WTC11 (cell line): ENCODE measurements around the gene ZMYND12. TPM values are rescaled to one million over a fixed set of nuclear protein-coding genes. Genes with fewer than 3 reads are reported as not detected.

Experiments
- ATAC-seq: fragments of 200-7000 bp; cut with Tn5 transposase; 2 replicates; pipeline ENCODE4 v1.10.0; 2021; ENCODE audit warnings: mild to moderate bottlenecking, moderate library complexity
- CTCF ChIA-PET: fragments of 300-600 bp; sonication (Branson Sonifier 250); formaldehyde crosslinking; loops from one replicate; lab custom pipeline; 2021; ENCODE audit warnings: antibody characterized with exemption; lab: Charles Lee
- POLR2A ChIA-PET: fragments of 350-600 bp; sonication (Branson Sonifier 250); formaldehyde crosslinking; loops from one replicate; lab custom pipeline; 2021; ENCODE audit warnings: antibody characterized with exemption; lab: Charles Lee
- DNase-seq: peaks from one replicate; pipeline ENCODE4 v3.0.0; 2021; ENCODE audit warnings: low spot score
- H3K27ac Mint-ChIP-seq: 2 replicates; pipeline ENCODE4 v1.8.0; 2021; ENCODE audit warnings: mixed read lengths
- H3K27me3 Mint-ChIP-seq: 2 replicates; pipeline ENCODE4 v1.8.0; 2021; ENCODE audit warnings: low read depth, mild to moderate bottlenecking, moderate library complexity, mixed read lengths
- H3K36me3 Mint-ChIP-seq: 2 replicates; pipeline ENCODE4 v1.8.0; 2021; ENCODE audit warnings: mixed read lengths
- H3K4me1 Mint-ChIP-seq: 2 replicates; pipeline ENCODE4 v1.8.0; 2022; ENCODE audit warnings: mixed read lengths
- H3K4me3 Mint-ChIP-seq: 2 replicates; pipeline ENCODE4 v1.8.0; 2021; ENCODE audit warnings: mild to moderate bottlenecking, moderate library complexity, mixed read lengths
- H3K9me3 Mint-ChIP-seq: 2 replicates; pipeline ENCODE4 v1.8.0; 2021; ENCODE audit warnings: mixed read lengths
- ARID4B ChIP-seq: sonication (generic); formaldehyde crosslinking; IDR thresholded peaks from 2 replicates; pipeline ENCODE4 v1.8.0; 2023; ENCODE audit warnings: missing genetic modification reagents, mild to moderate bottlenecking, borderline replicate concordance
- CTCF ChIP-seq: fragments of 200-600 bp; IDR thresholded peaks from 2 replicates; pipeline ENCODE4 v1.8.0; 2022; ENCODE audit warnings: antibody characterized with exemption
- FOXP1 ChIP-seq: sonication (generic); formaldehyde crosslinking; IDR thresholded peaks from 2 replicates; pipeline ENCODE4 v1.8.0; 2022; ENCODE audit warnings: missing genetic modification reagents, mild to moderate bottlenecking, moderate library complexity, borderline replicate concordance
- GRHL2 ChIP-seq: fragments of 250-450 bp; sonication (Bioruptor Pico); IDR thresholded peaks from 2 replicates; pipeline ENCODE4 v1.8.0; 2022; ENCODE audit warnings: mild to moderate bottlenecking, moderate library complexity; ENCODE audit not compliant: insufficient replicate concordance, severe bottlenecking
- GTF2I ChIP-seq: fragments of 250-450 bp; sonication (Bioruptor Pico); conservative IDR thresholded peaks from 2 replicates; pipeline ENCODE4 v1.4.0; 2021; ENCODE audit warnings: mild to moderate bottlenecking
- HMGA2 ChIP-seq: fragments of 250-450 bp; sonication (Bioruptor Pico); IDR thresholded peaks from 2 replicates; pipeline ENCODE4 v1.4.0; 2021; ENCODE audit warnings: mild to moderate bottlenecking, moderate library complexity
- IRF2 ChIP-seq: sonication (generic); formaldehyde crosslinking; IDR thresholded peaks from 2 replicates; pipeline ENCODE4 v1.8.0; 2022; ENCODE audit warnings: low read depth, missing genetic modification reagents, borderline replicate concordance
- KAT7 ChIP-seq: sonication (generic); formaldehyde crosslinking; IDR thresholded peaks from 2 replicates; pipeline ENCODE4 v1.8.1; 2023; ENCODE audit warnings: missing genetic modification reagents, mild to moderate bottlenecking, borderline replicate concordance
- NFATC4 ChIP-seq: fragments of 250-450 bp; sonication (Bioruptor Pico); IDR thresholded peaks from 2 replicates; pipeline ENCODE4 v1.9.0; 2021; ENCODE audit warnings: mild to moderate bottlenecking
- NR2C2 ChIP-seq: sonication (generic); formaldehyde crosslinking; IDR thresholded peaks from 2 replicates; pipeline ENCODE4 v1.8.0; 2022; ENCODE audit warnings: mild to moderate bottlenecking, missing genetic modification reagents
- NR3C1 ChIP-seq: sonication (generic); formaldehyde crosslinking; conservative IDR thresholded peaks from 2 replicates; pipeline ENCODE4 v1.8.1; 2023; ENCODE audit warnings: low read depth, mild to moderate bottlenecking, missing genetic modification reagents
- PREB ChIP-seq: sonication (generic); formaldehyde crosslinking; IDR thresholded peaks from 2 replicates; pipeline ENCODE4 v1.8.1; 2022; ENCODE audit warnings: mild to moderate bottlenecking, missing genetic modification reagents, moderate library complexity, borderline replicate concordance
- RORB ChIP-seq: fragments of 250-450 bp; sonication (Bioruptor Pico); IDR thresholded peaks from 2 replicates; pipeline ENCODE4 v1.9.0; 2021; ENCODE audit warnings: mild to moderate bottlenecking
- STAT6 ChIP-seq: sonication (generic); formaldehyde crosslinking; conservative IDR thresholded peaks from 2 replicates; pipeline ENCODE4 v1.8.1; 2023; ENCODE audit warnings: mild to moderate bottlenecking, low read depth, missing genetic modification reagents, moderate library complexity
- TEAD1 ChIP-seq: sonication (generic); formaldehyde crosslinking; IDR thresholded peaks from 2 replicates; pipeline ENCODE4 v1.8.0; 2022; ENCODE audit warnings: mild to moderate bottlenecking, missing genetic modification reagents
- TP53 ChIP-seq: sonication (generic); formaldehyde crosslinking; IDR thresholded peaks from 2 replicates; pipeline ENCODE4 v1.8.1; 2023; ENCODE audit warnings: mild to moderate bottlenecking, missing genetic modification reagents
- USF1 ChIP-seq: sonication (generic); formaldehyde crosslinking; IDR thresholded peaks from 2 replicates; pipeline ENCODE4 v1.8.0; 2022; ENCODE audit warnings: mild to moderate bottlenecking, missing genetic modification reagents
- ZNF121 ChIP-seq: sonication (generic); formaldehyde crosslinking; IDR thresholded peaks from 2 replicates; pipeline ENCODE4 v1.8.0; 2023; ENCODE audit warnings: missing genetic modification reagents
- ZNF263 ChIP-seq: sonication (generic); formaldehyde crosslinking; IDR thresholded peaks from 2 replicates; pipeline ENCODE4 v1.8.1; 2022; ENCODE audit warnings: low read depth, mild to moderate bottlenecking, moderate library complexity, missing genetic modification reagents
- ZNF425 ChIP-seq: fragments of 250-450 bp; sonication (Bioruptor Pico); conservative IDR thresholded peaks from 2 replicates; pipeline ENCODE4 v1.9.0; 2021; ENCODE audit warnings: mild to moderate bottlenecking
- total RNA-seq: library from RNA; stranded (reverse); gene quantifications from 3 replicates; pipeline ENCODE4 v1.2.3, GENCODE V29; 2021

The ZMYND12 gene
- total RNA-seq, 1 experiment from 2014 or later, result 0.63 TPM

GRCh38 chr1:42463921-42464320, 8.1 kb upstream of the ZMYND12 start (continued):
- TF ChIP-seq STAT6 (CRISPR knock-in tag) (no peak), NFATC4 (CRISPR knock-in tag) (no peak), GTF2I (CRISPR knock-in tag) (no peak), IRF2 (CRISPR knock-in tag) (no peak), KAT7 (CRISPR knock-in tag) (no peak)

- peaks cover 19% of the 10 kb centered on the region for H3K27me3 Mint-ChIP-seq
- no peaks in the 10 kb centered on the region for H3K9me3 Mint-ChIP-seq
- DNase-seq (peak; percentile 97), ATAC-seq (peak; percentile 99)
- ChIA-PET CTCF (interaction anchor here (0.7 to 1.7 kb wide), 6 partner anchors 16 to 303 kb away, joined by 3 to 10 read pairs (median 3); partner anchors contain the start of gene PPIH), POLR2A (no interaction called here)
- peak within 1 kb of the TSS; percentile 76 for H3K27ac Mint-ChIP-seq
- peak within 1 kb of the TSS; percentile 84 for H3K4me3 Mint-ChIP-seq
- H3K4me1 Mint-ChIP-seq, result peaks cover 16% of the 10 kb centered on the region
- H3K36me3 Mint-ChIP-seq, result peaks cover 22% of the 10 kb centered on the region
- TF ChIP-seq NR3C1, result no peak
- TF ChIP-seq PREB (CRISPR knock-in tag), result no peak
- TF ChIP-seq FOXP1, result 0 out of 2 replicates have a peak, but pooled peaks have one; percentile 38
- TF ChIP-seq ZNF121, result no peak
- no peak for TF ChIP-seq NR2C2 (CRISPR knock-in tag)
- no peak for TF ChIP-seq NFATC4 (CRISPR knock-in tag)
- no peak for TF ChIP-seq CTCF
- TF ChIP-seq RORB (CRISPR knock-in tag), result no peak
- TF ChIP-seq ZNF263 (CRISPR knock-in tag), result no peak
- peak; percentile 43; the same call in 1 of the 2 replicates for TF ChIP-seq TEAD1 (CRISPR knock-in tag)
- no peak for TF ChIP-seq GRHL2 (CRISPR knock-in tag)
- 0 out of 2 replicates have a peak, but pooled peaks have one; percentile 30 for TF ChIP-seq USF1 (CRISPR knock-in tag)
- TF ChIP-seq IRF2 (CRISPR knock-in tag), result no peak
- no peak for TF ChIP-seq TP53
- TF ChIP-seq ZNF425 (CRISPR knock-in tag), result no peak
- TF ChIP-seq HMGA2 (CRISPR knock-in tag), result no peak
- TF ChIP-seq ARID4B (CRISPR knock-in tag), result peak; percentile 75; the same call in 1 of the 2 replicates
Observed at GRCh38 chr1:42462828-42463763, 7.3 kb upstream of the ZMYND12 start, which contains the start of gene CCDC30. CCDC30 (plus strand) TSS chr1:42463286; CDS start chr1:42480552, 17,266 bp downstream.
